H9 (cell line): ENCODE data around the gene SAP25. TPM values are rescaled to one million over a fixed set of nuclear protein-coding genes. Genes with fewer than 3 reads are reported as not detected.

ENCODE experiments used
- DNase-seq: peaks from one replicate; pipeline ENCODE4 v3.0.0-alpha.2; 2017
- H2AFZ ChIP-seq: one replicate; pipeline ENCODE4 v1.6.1; 2013; ENCODE audit warnings: mild to moderate bottlenecking, low read length, control low read depth, moderate library complexity
- H2AK5ac ChIP-seq: 2 replicates; pipeline ENCODE4 v1.6.1; 2013; ENCODE audit warnings: low read length, control low read depth, mixed read lengths; ENCODE audit not compliant: insufficient read length
- H2BK120ac ChIP-seq: one replicate; pipeline ENCODE4 v1.6.1; 2013; ENCODE audit warnings: low read depth, mild to moderate bottlenecking, low read length, control low read depth, inconsistent platforms; ENCODE audit not compliant: poor library complexity, severe bottlenecking
- H2BK12ac ChIP-seq: 2 replicates; pipeline ENCODE4 v1.6.1; 2013; ENCODE audit warnings: low read length, control low read depth, mixed read lengths, low read depth; ENCODE audit not compliant: insufficient read length
- H2BK15ac ChIP-seq: 2 replicates; pipeline ENCODE4 v1.6.1; 2013; ENCODE audit warnings: low read depth, low read length, control low read depth
- H2BK20ac ChIP-seq: one replicate; pipeline ENCODE4 v1.6.1; 2013; ENCODE audit warnings: low read depth, mild to moderate bottlenecking, low read length, control low read depth, inconsistent platforms; ENCODE audit not compliant: poor library complexity, severe bottlenecking
- H2BK5ac ChIP-seq: 2 replicates; pipeline ENCODE4 v1.6.1; 2013; ENCODE audit warnings: low read length, control low read depth, mixed read lengths; ENCODE audit not compliant: insufficient read length
- H3K14ac ChIP-seq: 2 replicates; pipeline ENCODE4 v1.6.1; 2013; ENCODE audit warnings: low read length, control low read depth; ENCODE audit not compliant: insufficient read depth
- H3K18ac ChIP-seq: 2 replicates; pipeline ENCODE4 v1.6.1; 2013; ENCODE audit warnings: low read depth, mild to moderate bottlenecking, mixed read lengths, low read length, control low read depth; ENCODE audit not compliant: insufficient read length
- H3K23ac ChIP-seq: 2 replicates; pipeline ENCODE4 v1.6.1; 2013; ENCODE audit warnings: low read length, control low read depth, mixed read lengths, low read depth; ENCODE audit not compliant: insufficient read length
- H3K23me2 ChIP-seq: 2 replicates; pipeline ENCODE4 v1.6.1; 2013; ENCODE audit warnings: low read depth, mild to moderate bottlenecking, mixed read lengths, low read length, control low read depth; ENCODE audit not compliant: insufficient read length, poor library complexity, severe bottlenecking
- H3K27ac ChIP-seq: 2 replicates; pipeline ENCODE4 v1.5.1; 2013; ENCODE audit warnings: low read length, control low read depth, mixed read lengths, low read depth; ENCODE audit not compliant: insufficient read length
- H3K27me3 ChIP-seq: 2 replicates; pipeline ENCODE4 v1.6.1; 2013; ENCODE audit warnings: low read length, control low read depth, inconsistent platforms; ENCODE audit not compliant: insufficient read depth
- H3K4ac ChIP-seq: 2 replicates; pipeline ENCODE4 v1.6.1; 2013; ENCODE audit warnings: low read depth, mild to moderate bottlenecking, control low read depth, inconsistent platforms, low read length, moderate library complexity
- H3K4me1 ChIP-seq: 2 replicates; pipeline ENCODE4 v1.6.1; 2013; ENCODE audit warnings: low read length, control low read depth, inconsistent platforms; ENCODE audit not compliant: insufficient read depth
- H3K4me2 ChIP-seq: 2 replicates; pipeline ENCODE4 v1.6.1; 2013; ENCODE audit warnings: low read length, control low read depth, mixed read lengths; ENCODE audit not compliant: insufficient read length, insufficient read depth
- H3K56ac ChIP-seq: 2 replicates; pipeline ENCODE4 v1.6.1; 2013; ENCODE audit warnings: low read depth, mild to moderate bottlenecking, mixed read lengths, low read length, control low read depth; ENCODE audit not compliant: insufficient read length
- H3K79me1 ChIP-seq: 2 replicates; pipeline ENCODE4 v1.6.1; 2013; ENCODE audit warnings: low read depth, mild to moderate bottlenecking, moderate library complexity, low read length, control low read depth, inconsistent platforms; ENCODE audit not compliant: insufficient read depth, poor library complexity, severe bottlenecking
- H3K79me2 ChIP-seq: 2 replicates; pipeline ENCODE4 v1.6.1; 2013; ENCODE audit warnings: low read length, control low read depth, inconsistent platforms; ENCODE audit not compliant: insufficient read depth
- H3K9ac ChIP-seq: 2 replicates; pipeline ENCODE4 v1.6.1; 2013; ENCODE audit warnings: low read length, control low read depth, mixed read lengths; ENCODE audit not compliant: insufficient read length; ENCODE audit errors: extremely low read depth
- H3K9me3 ChIP-seq: one replicate; pipeline ENCODE4 v1.6.1; 2013; ENCODE audit warnings: low read depth, low read length, inconsistent platforms; ENCODE audit not compliant: control insufficient read depth
- H3T11ph ChIP-seq: one replicate; pipeline ENCODE4 v1.6.1; 2013; ENCODE audit warnings: mild to moderate bottlenecking, low read length, control low read depth, inconsistent platforms
- H4K20me1 ChIP-seq: one replicate; pipeline ENCODE4 v1.6.1; 2013; ENCODE audit not compliant: control insufficient read depth, insufficient read length, insufficient read depth
- H4K5ac ChIP-seq: 2 replicates; pipeline ENCODE4 v1.6.1; 2013; ENCODE audit warnings: low read depth, mild to moderate bottlenecking, mixed read lengths, low read length, control low read depth; ENCODE audit not compliant: insufficient read length
- H4K8ac ChIP-seq: replicated peaks from 2 replicates; pipeline ENCODE4 v1.6.1; 2013; ENCODE audit warnings: low read length, control low read depth, mixed read lengths, low read depth; ENCODE audit not compliant: insufficient read length
- H4K91ac ChIP-seq: 2 replicates; pipeline ENCODE4 v1.6.1; 2013; ENCODE audit warnings: low read depth, mild to moderate bottlenecking, moderate library complexity, mixed read lengths, low read length, control low read depth; ENCODE audit not compliant: insufficient read length
- H3K27ac Mint-ChIP-seq, 3 experiments: 2 replicates in 2 of 3; 3 replicates in 1 of 3; pipeline ENCODE4 v1.8.0; 2020 to 2021; ENCODE audit warnings: mixed read lengths in 3 of 3, mild to moderate bottlenecking in 1 of 3, moderate library complexity in 1 of 3
- H3K27me3 Mint-ChIP-seq: 2 replicates; pipeline ENCODE4 v1.8.0; 2021; ENCODE audit warnings: low read depth, mild to moderate bottlenecking, moderate library complexity, mixed read lengths
- H3K36me3 Mint-ChIP-seq, 3 experiments: 2 replicates in 2 of 3; 3 replicates in 1 of 3; pipeline ENCODE4 v1.8.0; 2020 to 2021; ENCODE audit warnings: low read depth in 3 of 3, mixed read lengths in 3 of 3; ENCODE audit not compliant: insufficient read depth in 1 of 3
- H3K4me1 Mint-ChIP-seq, 2 experiments: 2 replicates each; pipeline ENCODE4 v1.8.0; 2020; ENCODE audit warnings: mixed read lengths in 2 of 2
- H3K4me3 Mint-ChIP-seq, 2 experiments: 2 replicates in 1 of 2; 3 replicates in 1 of 2; pipeline ENCODE4 v1.8.0; 2020 to 2021; ENCODE audit warnings: mild to moderate bottlenecking in 2 of 2, mixed read lengths in 2 of 2, moderate library complexity in 1 of 2
- H3K9me3 Mint-ChIP-seq, 2 experiments: 2 replicates in 1 of 2; 3 replicates in 1 of 2; pipeline ENCODE4 v1.8.0; 2020; ENCODE audit warnings: mild to moderate bottlenecking in 2 of 2, mixed read lengths in 2 of 2, moderate library complexity in 1 of 2
- CTCF ChIP-seq: fragments of 200-600 bp; sonication (generic); conservative IDR thresholded peaks from 3 replicates; pipeline ENCODE4 v1.8.0; 2021; ENCODE audit warnings: antibody characterized with exemption, mild to moderate bottlenecking
- WGBS: extraction: QIAGEN DNeasy Blood & Tissue Kit; methylation state at CpG from one replicate; pipeline ENCODE4 v1.1.7; 2013; ENCODE audit warnings: missing lambda C conversion rate, low lambda C conversion rate, mixed read lengths; ENCODE audit not compliant: insufficient read length; ENCODE audit errors: extremely low coverage; 5-methylcytosine and 5-hydroxymethylcytosine counted together
- total RNA-seq: library from RNA; stranded (reverse); gene quantifications from 2 replicates; pipeline ENCODE4 v1.2.1, GENCODE V29; 2021

SAP25 gene
- total RNA-seq, 1 experiment from 2014 or later = 4.2 TPM

GRCh38 chr7:100539436-100540006 lies 34.2 kb downstream of the SAP25 start:
- H3K27ac ChIP-seq = no peak overlapping the region
- H3K4me1 Mint-ChIP-seq = peaks cover 46 to 52% of the 10 kb centered on the region in 2 experiments
- peak overlapping the region; percentile 79 to 88 for H3K4me3 Mint-ChIP-seq

More at GRCh38 chr7:100539436-100540006, 34.2 kb downstream of the SAP25 start:
- DNase-seq = peak; percentile 39
- H4K8ac ChIP-seq = no peak overlapping the region
- H3K79me2 ChIP-seq = no peaks in the 10 kb centered on the region
- TF ChIP-seq CTCF = no peak
- H3K56ac ChIP-seq = no peak overlapping the region
- no peaks in the 10 kb centered on the region for H3K9me3 ChIP-seq
- no peak overlapping the region for H3T11ph ChIP-seq
- no peak overlapping the region for H2BK20ac ChIP-seq
- Mint-ChIP-seq H3K9me3 (no peaks in the 10 kb centered on the region; a peak in 1 of 5 replicates), H3K27ac (no peak overlapping the region), H3K27me3 (peaks cover 24% of the 10 kb centered on the region), H3K36me3 (no peaks in the 10 kb centered on the region)
- no peaks in the 10 kb centered on the region for H4K20me1 ChIP-seq
- no peak overlapping the region for H3K18ac ChIP-seq
- H4K91ac ChIP-seq = no peak overlapping the region
- H2BK5ac ChIP-seq = no peak overlapping the region
- H3K9ac ChIP-seq = peak overlapping the region; percentile 65
- H3K27me3 ChIP-seq = no peaks in the 10 kb centered on the region; the same call in 1 of the 2 replicates
- H2BK15ac ChIP-seq = no peak overlapping the region
- H3K23me2 ChIP-seq = peaks cover 11% of the 10 kb centered on the region
- H3K14ac ChIP-seq = no peak overlapping the region
- H3K4me2 ChIP-seq = peak overlapping the region; percentile 96
- H2AK5ac ChIP-seq = no peak overlapping the region
- H4K5ac ChIP-seq = no peak overlapping the region
- H3K4ac ChIP-seq = no peak overlapping the region
- no peak overlapping the region for H2AFZ ChIP-seq
- H3K79me1 ChIP-seq = no peaks in the 10 kb centered on the region
- no peak overlapping the region for H3K23ac ChIP-seq
- no peak overlapping the region for H2BK120ac ChIP-seq
- peaks cover 6% of the 10 kb centered on the region for H3K4me1 ChIP-seq
- H2BK12ac ChIP-seq = no peak overlapping the region
- no CpG with 5 or more reads among the region's 44 CpGs for WGBS
